Measurements from ENCODE around the gene CHODL. TPM values are rescaled to one million over a fixed set of nuclear protein-coding genes. Genes with fewer than 3 reads are reported as not detected.

CHODL gene
- total RNA-seq = under 1 TPM in 1 of 2 experiments, not detected in 1; 0.13 TPM

- ChIA-PET POLR2A (no interaction called here), CTCF (no interaction called here)
Observed at GRCh38 chr21:18244671-18245463, at the start of gene CHODL. Gene CHODL, plus strand, starts transcription at chr21:18244833. Its CDS starts 391 bp downstream, at chr21:18245224.

GRCh38 chr21:18204931-18205330 lies 39.7 kb upstream of the CHODL start:
- POLR2A ChIA-PET = no interaction called here
- CTCF ChIA-PET = no interaction called here

- POLR2A ChIA-PET = no interaction called here
- CTCF ChIA-PET = no interaction called here
Observed at GRCh38 chr21:18218331-18218730, 26.3 kb upstream of the CHODL start.

- ChIA-PET POLR2A (no interaction called here), CTCF (no interaction called here)
Observed at GRCh38 chr21:18220498-18220897, 24.1 kb upstream of the CHODL start.

GRCh38 chr21:18222346-18222745 lies 22.3 kb upstream of the CHODL start:
- ChIA-PET CTCF (no interaction called here), POLR2A (no interaction called here)

GRCh38 chr21:18228060-18228739 lies 16.4 kb upstream of the CHODL start:
- CTCF ChIA-PET = no interaction called here
- POLR2A ChIA-PET = no interaction called here

- CTCF ChIA-PET = no interaction called here
- POLR2A ChIA-PET = no interaction called here
Observed at GRCh38 chr21:18235545-18235944, 9.1 kb upstream of the CHODL start.

- CTCF ChIA-PET = no interaction called here
Observed at GRCh38 chr21:18245464-18245967, 883 bp downstream of the CHODL start.

GRCh38 chr21:18248171-18248570 lies 3.5 kb downstream of the CHODL start:
- CTCF ChIA-PET = no interaction called here

More at GRCh38 chr21:18245464-18245967, 883 bp downstream of the CHODL start:
- POLR2A ChIA-PET = no interaction called here

GRCh38 chr21:18249672-18250071 lies 5.0 kb downstream of the CHODL start:
- CTCF ChIA-PET = no interaction called here
- POLR2A ChIA-PET = no interaction called here

More at GRCh38 chr21:18248171-18248570, 3.5 kb downstream of the CHODL start:
- POLR2A ChIA-PET = no interaction called here

- ChIA-PET CTCF (no interaction called here), POLR2A (no interaction called here)
Observed at GRCh38 chr21:18251065-18251464, 6.4 kb downstream of the CHODL start.

- CTCF ChIA-PET = no interaction called here
Observed at GRCh38 chr21:18252256-18252655, 7.6 kb downstream of the CHODL start.

GRCh38 chr21:18252680-18253079 lies 8.0 kb downstream of the CHODL start:
- CTCF ChIA-PET = no interaction called here
- POLR2A ChIA-PET = no interaction called here

More at GRCh38 chr21:18252256-18252655, 7.6 kb downstream of the CHODL start:
- POLR2A ChIA-PET = interaction anchor here (0.5 kb wide), 1 partner anchor 648 kb away, joined by 3 read pairs; no protein-coding TSS in a partner anchor

- ChIA-PET CTCF (no interaction called here), POLR2A (no interaction called here)
Observed at GRCh38 chr21:18253221-18253620, 8.6 kb downstream of the CHODL start.

- ChIA-PET CTCF (no interaction called here), POLR2A (no interaction called here)
Observed at GRCh38 chr21:18253799-18254198, 9.2 kb downstream of the CHODL start.

GRCh38 chr21:18265944-18266343 lies 21.3 kb downstream of the CHODL start:
- CTCF ChIA-PET = no interaction called here
- POLR2A ChIA-PET = no interaction called here

- POLR2A ChIA-PET = no interaction called here
- CTCF ChIA-PET = no interaction called here
Observed at GRCh38 chr21:18267496-18267895, 22.9 kb downstream of the CHODL start.

GRCh38 chr21:18268906-18269305 lies 24.3 kb downstream of the CHODL start:
- ChIA-PET CTCF (no interaction called here), POLR2A (no interaction called here)

GRCh38 chr21:18269856-18270255 lies 25.2 kb downstream of the CHODL start:
- ChIA-PET CTCF (no interaction called here), POLR2A (no interaction called here)

GRCh38 chr21:18273400-18273799 lies 28.8 kb downstream of the CHODL start:
- POLR2A ChIA-PET = no interaction called here
- CTCF ChIA-PET = no interaction called here

- ChIA-PET CTCF (no interaction called here), POLR2A (no interaction called here)
Observed at GRCh38 chr21:18274370-18274769, 29.7 kb downstream of the CHODL start.

Measured in activated CD8-positive, alpha-beta memory T cell treated with anti-CD3 and anti-CD28 coated beads for 36 hours (primary cell).